ENCODE results near the gene GNAS-AS1. TPM values are rescaled to one million over a fixed set of nuclear protein-coding genes. Genes with fewer than 3 reads are reported as not detected.

GNAS-AS1 gene
- total RNA-seq, 1 experiment from 2014 or later, result 6.8 TPM

DNA sequence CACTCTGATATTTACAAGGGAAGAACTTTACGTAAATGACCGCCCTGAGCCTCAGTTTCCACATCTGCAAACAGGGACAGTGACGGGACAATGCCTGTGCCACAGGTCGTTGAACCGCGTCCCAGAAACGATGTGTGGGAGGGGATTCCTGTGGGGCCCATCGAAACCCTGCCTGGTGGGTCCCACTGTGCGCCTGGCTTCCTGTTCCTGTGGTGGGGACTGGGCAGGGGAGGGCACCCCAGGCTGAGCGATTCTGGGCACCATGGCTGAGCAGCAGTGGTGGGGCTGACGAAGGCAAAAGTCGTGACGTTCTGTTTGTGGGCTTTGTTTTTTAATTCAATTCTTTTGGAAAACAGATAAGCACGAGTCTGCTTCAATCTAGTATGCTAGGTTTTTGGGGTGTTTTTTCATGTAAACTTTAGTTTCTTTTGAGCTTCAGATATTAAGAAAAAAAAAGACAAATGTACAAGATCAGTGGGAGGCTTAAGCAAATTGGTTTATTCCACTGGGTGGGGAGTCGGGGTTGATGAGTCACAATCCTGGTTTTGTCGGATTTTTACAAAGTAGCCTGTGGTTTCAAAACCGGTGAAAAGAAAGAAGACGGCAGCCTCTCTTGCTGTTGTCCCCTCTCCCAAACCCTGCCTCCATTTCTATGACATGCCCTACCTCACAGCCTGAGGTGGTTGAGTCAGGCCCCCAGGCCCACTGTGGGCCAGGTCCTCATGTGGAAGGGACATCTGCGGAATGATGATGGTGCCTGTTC, 40.4 kb downstream of the GNAS-AS1 start:
- TF ChIP-seq, protein P1, sequence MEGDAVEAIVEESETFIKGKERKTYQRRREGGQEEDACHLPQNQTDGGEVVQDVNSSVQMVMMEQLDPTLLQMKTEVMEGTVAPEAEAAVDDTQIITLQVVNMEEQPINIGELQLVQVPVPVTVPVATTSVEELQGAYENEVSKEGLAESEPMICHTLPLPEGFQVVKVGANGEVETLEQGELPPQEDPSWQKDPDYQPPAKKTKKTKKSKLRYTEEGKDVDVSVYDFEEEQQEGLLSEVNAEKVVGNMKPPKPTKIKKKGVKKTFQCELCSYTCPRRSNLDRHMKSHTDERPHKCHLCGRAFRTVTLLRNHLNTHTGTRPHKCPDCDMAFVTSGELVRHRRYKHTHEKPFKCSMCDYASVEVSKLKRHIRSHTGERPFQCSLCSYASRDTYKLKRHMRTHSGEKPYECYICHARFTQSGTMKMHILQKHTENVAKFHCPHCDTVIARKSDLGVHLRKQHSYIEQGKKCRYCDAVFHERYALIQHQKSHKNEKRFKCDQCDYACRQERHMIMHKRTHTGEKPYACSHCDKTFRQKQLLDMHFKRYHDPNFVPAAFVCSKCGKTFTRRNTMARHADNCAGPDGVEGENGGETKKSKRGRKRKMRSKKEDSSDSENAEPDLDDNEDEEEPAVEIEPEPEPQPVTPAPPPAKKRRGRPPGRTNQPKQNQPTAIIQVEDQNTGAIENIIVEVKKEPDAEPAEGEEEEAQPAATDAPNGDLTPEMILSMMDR (conservative IDR thresholded peaks at IDR 0.05), result no peak
- no peak for TF ChIP-seq EZH2 (IDR thresholded peaks at IDR 0.05; ENCODE audit: low read depth)
- H3K27ac ChIP-seq, result no peak overlapping the region
- no peaks in the 10 kb centered on the region for H3K4me1 ChIP-seq (replicated peaks; ENCODE audit: insufficient read depth)
- no TSS peak for BruUV-seq (replicated peaks)
- no peaks in the 10 kb centered on the region for H3K9me2 ChIP-seq (ENCODE audit: insufficient read depth)
- no peaks in the 10 kb centered on the region for H3K36me3 ChIP-seq (ENCODE audit: low read depth)
- peaks cover 99% of the 10 kb centered on the region for H3K27me3 ChIP-seq (ENCODE audit: insufficient read depth, low read depth)
- H2AFZ ChIP-seq, result no peak overlapping the region
- no peaks in the 10 kb centered on the region for H3F3A ChIP-seq (ENCODE audit: insufficient read depth, low read depth)
- no peak for DNase-seq
- no peaks in the 10 kb centered on the region for H3K79me2 ChIP-seq (ENCODE audit: low read depth)
- ChIA-PET POLR2A (ENCODE audit: unreplicated experiment) (no interaction called here), CTCF (no interaction called here)
- H4K20me1 ChIP-seq (ENCODE audit: insufficient read depth), result no peaks in the 10 kb centered on the region
- intact Hi-C loops (cut with micrococcal nuclease; ENCODE audit: unreplicated experiment), result no loop called here
- H3K4me3 ChIP-seq, result no peak overlapping the region
- no peaks in the 10 kb centered on the region for H3K9me3 ChIP-seq (ENCODE audit: insufficient read depth, low read depth)
- no peak overlapping the region for H3K4me2 ChIP-seq

- no TSS peak for BruUV-seq (replicated peaks)
- Histone ChIP-seq H3K9me3 (ENCODE audit: insufficient read depth, low read depth) (no peaks in the 10 kb centered on the region), H3K4me3 (no peak overlapping the region), H3K4me2 (no peak overlapping the region), H4K20me1 (ENCODE audit: insufficient read depth) (no peaks in the 10 kb centered on the region), H3K4me1 (replicated peaks; ENCODE audit: insufficient read depth) (no peaks in the 10 kb centered on the region), H3K36me3 (ENCODE audit: low read depth) (no peaks in the 10 kb centered on the region), H3K9me2 (ENCODE audit: insufficient read depth) (no peaks in the 10 kb centered on the region), H3K27me3 (ENCODE audit: insufficient read depth, low read depth) (peaks cover 99% of the 10 kb centered on the region), H3F3A (ENCODE audit: insufficient read depth, low read depth) (no peaks in the 10 kb centered on the region), H3K27ac (no peak overlapping the region), H2AFZ (no peak overlapping the region), H3K79me2 (ENCODE audit: low read depth) (no peaks in the 10 kb centered on the region)
- POLR2A ChIA-PET (ENCODE audit: unreplicated experiment), result no interaction called here
- TF ChIP-seq, protein P1 (conservative IDR thresholded peaks at IDR 0.05), result no peak
- no peak for TF ChIP-seq EZH2 (IDR thresholded peaks at IDR 0.05; ENCODE audit: low read depth)
- no peak for DNase-seq
- CTCF ChIA-PET, result no interaction called here
- intact Hi-C loops (cut with micrococcal nuclease; ENCODE audit: unreplicated experiment), result no loop called here
Measured at GRCh38 chr20:58808271-58809046, 42.2 kb downstream of the GNAS-AS1 start.

GRCh38 chr20:58807801-58808200, 42.9 kb downstream of the GNAS-AS1 start:
- H3K9me3 ChIP-seq (ENCODE audit: insufficient read depth, low read depth), result no peaks in the 10 kb centered on the region
- peaks cover 99% of the 10 kb centered on the region for H3K27me3 ChIP-seq (ENCODE audit: insufficient read depth, low read depth)
- ChIA-PET POLR2A (ENCODE audit: unreplicated experiment) (no interaction called here), CTCF (no interaction called here)
- intact Hi-C loops (cut with micrococcal nuclease; ENCODE audit: unreplicated experiment), result no loop called here
- TF ChIP-seq, protein P1 (conservative IDR thresholded peaks at IDR 0.05), result no peak
- TF ChIP-seq EZH2 (IDR thresholded peaks at IDR 0.05; ENCODE audit: low read depth), result no peak
- H3K36me3 ChIP-seq (ENCODE audit: low read depth), result no peaks in the 10 kb centered on the region
- no peaks in the 10 kb centered on the region for H3K9me2 ChIP-seq (ENCODE audit: insufficient read depth)
- no peak overlapping the region for H3K27ac ChIP-seq
- H3K79me2 ChIP-seq (ENCODE audit: low read depth), result no peaks in the 10 kb centered on the region
- no peak overlapping the region for H2AFZ ChIP-seq
- H4K20me1 ChIP-seq (ENCODE audit: insufficient read depth), result no peaks in the 10 kb centered on the region
- no peak overlapping the region for H3K4me2 ChIP-seq
- H3K4me3 ChIP-seq, result no peak overlapping the region
- no peak for DNase-seq
- H3K4me1 ChIP-seq (replicated peaks; ENCODE audit: insufficient read depth), result no peaks in the 10 kb centered on the region
- BruUV-seq (replicated peaks), result no TSS peak
- no peaks in the 10 kb centered on the region for H3F3A ChIP-seq (ENCODE audit: insufficient read depth, low read depth)
